Muscle of leg (tissue), 11 donors: ENCODE data around the gene CLGN. TPM values are rescaled to one million over a fixed set of nuclear protein-coding genes. Genes with fewer than 3 reads are reported as not detected.

Experiments used
- DNase-seq: peaks from one replicate; pipeline ENCODE4 v3.0.0; 2013
- H3K27ac ChIP-seq: one replicate; pipeline ENCODE4 v1.5.1; 2013; ENCODE audit warnings: mild to moderate bottlenecking, low read length, control low read depth
- H3K27me3 ChIP-seq: one replicate; pipeline ENCODE4 v1.6.1; 2013; ENCODE audit warnings: low read length; ENCODE audit not compliant: control insufficient read depth, insufficient read depth
- H3K36me3 ChIP-seq: one replicate; pipeline ENCODE4 v1.6.1; 2013; ENCODE audit warnings: low read length; ENCODE audit not compliant: control insufficient read depth, insufficient read depth
- H3K4me1 ChIP-seq: one replicate; pipeline ENCODE4 v1.6.1; 2013; ENCODE audit warnings: low read length; ENCODE audit not compliant: control insufficient read depth, insufficient read depth
- H3K4me3 ChIP-seq: one replicate; pipeline ENCODE4 v1.5.1; 2013; ENCODE audit warnings: low read length, control low read depth
- H3K9me3 ChIP-seq: replicated peaks from 2 replicates; pipeline ENCODE4 v1.6.1; 2013; ENCODE audit warnings: low read depth, low read length; ENCODE audit not compliant: control insufficient read depth
- WGBS: methylation state at CpG from one replicate; pipeline ENCODE4 v1.1.5; 2013; ENCODE audit warnings: missing lambda C conversion rate; ENCODE audit not compliant: insufficient coverage; 5-methylcytosine and 5-hydroxymethylcytosine counted together
- polyA plus RNA-seq, 8 donors: library from polyadenylated mRNA; unstranded; fragments of 120-200 nt; gene quantifications; one replicate each; pipeline versions ENCODE4 v1.2.1 to v1.2.3, GENCODE V29; 2013; ENCODE audit warnings: inconsistent platforms in 1 of 8, low replicate concordance in 1 of 8; ENCODE audit not compliant: insufficient read length in 8 of 8, insufficient read depth in 1 of 8
- total RNA-seq: library from RNA; stranded (reverse); fragments of 120-200 nt; gene quantifications from one replicate; pipeline ENCODE4 v1.2.4, GENCODE V29; 2013

CLGN gene
- total and polyA plus RNA-seq, 9 donors = 1.6 to 3.1 (median 2.3) TPM

DNA sequence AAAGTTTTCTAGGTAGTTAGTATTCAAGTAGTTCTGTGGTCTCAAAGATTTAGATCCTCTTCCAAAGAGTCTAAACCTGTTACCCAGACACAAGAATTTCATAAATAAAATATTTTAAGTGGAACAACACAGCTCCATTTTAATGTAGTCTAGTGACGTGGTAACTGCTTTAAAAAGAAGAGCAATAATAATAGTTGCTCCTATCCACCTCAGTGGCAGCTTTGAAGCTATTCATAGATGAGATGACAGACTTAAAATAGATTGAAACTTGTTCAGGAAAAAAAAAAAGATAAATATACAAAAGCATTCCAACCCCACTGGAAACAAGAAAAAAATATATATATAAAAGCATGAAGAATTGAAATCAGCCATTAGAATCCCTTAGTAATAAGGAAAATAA is 39.4 kb downstream of the CLGN start:
- no peaks in the 10 kb centered on the region for H3K27me3 ChIP-seq
- no peaks in the 10 kb centered on the region for H3K9me3 ChIP-seq
- no peak overlapping the region for H3K27ac ChIP-seq
- peaks cover 1% of the 10 kb centered on the region for H3K36me3 ChIP-seq
- no CpG with 5 or more reads among the region's 1 CpG for WGBS
- H3K4me1 ChIP-seq = no peaks in the 10 kb centered on the region
- no peak for DNase-seq
- no peak overlapping the region for H3K4me3 ChIP-seq

GRCh38 chr4:140382732-140383131 is 44.7 kb downstream of the CLGN start:
- Histone ChIP-seq H3K27ac (no peak overlapping the region), H3K4me1 (no peaks in the 10 kb centered on the region), H3K4me3 (no peak overlapping the region), H3K27me3 (no peaks in the 10 kb centered on the region), H3K36me3 (peaks cover 5% of the 10 kb centered on the region), H3K9me3 (no peaks in the 10 kb centered on the region)
- DNase-seq = no peak

DNA sequence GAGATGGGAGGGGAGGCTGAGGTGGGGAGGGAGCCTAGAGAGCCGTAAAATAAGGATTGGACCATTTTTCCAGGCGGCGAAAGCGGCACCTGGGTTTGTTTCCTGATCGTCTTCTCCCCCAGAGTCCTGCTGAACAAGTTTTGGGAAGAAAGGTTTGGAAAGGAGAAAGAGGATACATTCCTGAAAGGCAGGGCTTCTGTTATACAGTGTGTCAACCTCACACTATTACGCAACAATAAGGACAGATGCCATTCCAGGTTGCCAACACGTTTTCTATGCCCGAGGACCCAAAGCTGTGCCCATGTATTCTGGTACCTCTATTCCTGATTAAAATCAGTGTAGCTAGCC is 53.3 kb downstream of the CLGN start:
- DNase-seq = no peak
- no peaks in the 10 kb centered on the region for H3K36me3 ChIP-seq
- 7% methylated on average over 3 of the region's 8 CpGs for WGBS
- peaks cover 8% of the 10 kb centered on the region for H3K4me1 ChIP-seq
- peak overlapping the region; percentile 95 for H3K27ac ChIP-seq
- H3K4me3 ChIP-seq = peak overlapping the region; percentile 93
- H3K27me3 ChIP-seq = no peaks in the 10 kb centered on the region
- no peaks in the 10 kb centered on the region for H3K9me3 ChIP-seq

DNA sequence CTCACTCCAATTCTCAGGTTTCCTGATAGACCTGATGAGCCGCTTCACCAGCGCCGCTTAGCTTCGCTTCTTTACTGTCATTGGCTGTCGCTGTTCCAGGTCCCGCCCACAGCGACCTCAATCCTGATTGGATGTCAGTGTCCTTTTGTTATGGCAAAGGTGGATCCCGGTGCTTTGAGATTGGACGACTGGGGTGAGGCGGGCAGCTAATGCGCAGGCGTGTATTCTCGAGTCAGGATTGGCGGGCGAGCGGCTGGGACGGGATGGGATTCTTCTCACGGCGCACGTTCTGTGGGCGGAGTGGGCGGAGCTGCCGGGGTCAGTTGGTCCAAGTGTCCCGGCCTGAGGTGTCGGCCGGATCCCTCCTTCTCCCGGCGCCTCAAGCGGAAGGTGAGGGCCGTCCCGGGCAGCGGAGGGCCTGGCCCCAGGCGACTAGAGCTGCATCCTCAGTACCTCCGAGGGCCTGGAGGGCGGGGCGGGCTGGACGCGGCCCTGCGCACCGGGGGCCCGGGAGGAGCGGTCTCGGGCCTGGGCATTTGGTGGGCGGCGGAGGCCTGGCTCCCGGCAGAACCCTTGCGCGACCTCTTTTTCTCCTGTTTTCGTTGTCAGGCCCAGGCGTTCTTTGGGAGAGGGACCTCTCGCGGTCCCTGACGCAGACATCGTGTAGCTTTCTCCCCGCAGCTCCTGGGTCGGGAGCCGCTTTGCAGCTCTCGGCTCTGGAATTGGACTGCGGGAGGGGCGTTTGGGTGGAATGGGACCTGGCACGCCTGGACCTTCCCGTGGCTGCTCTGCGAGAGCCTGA is 53.9 kb downstream of the CLGN start, which contains the start of gene SCOC:
TSS of gene SCOC (plus strand) at position 319 of the 802 bp plus-strand sequence. CDS start 5,525 bp downstream, outside the sequence.
- Histone ChIP-seq H3K36me3 (no peaks in the 10 kb centered on the region), H3K4me3 (peak within 1 kb of the TSS; percentile 93), H3K9me3 (no peaks in the 10 kb centered on the region), H3K27me3 (no peaks in the 10 kb centered on the region), H3K4me1 (peaks cover 8% of the 10 kb centered on the region), H3K27ac (peak within 1 kb of the TSS; percentile 97)
- peak; percentile 100 for DNase-seq
- under 1% methylated on average over 58 of the region's 63 CpGs for WGBS

- DNase-seq = peak; percentile 39
- no peaks in the 10 kb centered on the region for H3K27me3 ChIP-seq
- H3K4me1 ChIP-seq = peaks cover 8% of the 10 kb centered on the region
- peak overlapping the region; percentile 83 for H3K4me3 ChIP-seq
- H3K36me3 ChIP-seq = no peaks in the 10 kb centered on the region
- no peaks in the 10 kb centered on the region for H3K9me3 ChIP-seq
- peak overlapping the region; percentile 97 for H3K27ac ChIP-seq
- 2% methylated on average over 16 of the region's 21 CpGs for WGBS
Observed at GRCh38 chr4:140372751-140373327, 54.6 kb downstream of the CLGN start.

DNA sequence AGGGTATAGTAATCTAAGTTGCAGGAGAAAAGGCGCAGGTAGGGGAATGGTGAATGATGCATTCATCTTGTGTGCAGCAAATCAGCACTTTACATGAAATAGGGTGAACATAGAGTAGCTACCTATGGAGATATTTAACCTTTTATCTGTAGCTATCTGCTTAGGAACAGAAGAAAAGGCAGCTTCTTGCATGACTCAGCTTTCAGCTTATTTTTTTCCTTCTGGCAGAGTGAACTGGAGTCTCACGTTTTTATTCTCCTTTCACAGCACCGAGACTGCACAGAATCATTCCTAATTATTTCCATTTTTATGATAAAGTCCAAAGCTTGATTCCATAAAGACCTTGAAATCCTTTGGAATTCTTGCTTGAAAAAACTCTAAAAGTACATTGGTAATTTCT is 58.8 kb downstream of the CLGN start:
- peaks cover 3% of the 10 kb centered on the region for H3K4me1 ChIP-seq
- DNase-seq = no peak
- H3K27me3 ChIP-seq = no peaks in the 10 kb centered on the region
- no peaks in the 10 kb centered on the region for H3K36me3 ChIP-seq
- no peaks in the 10 kb centered on the region for H3K9me3 ChIP-seq
- WGBS = no CpG with 5 or more reads among the region's 3 CpGs
- H3K27ac ChIP-seq = no peak overlapping the region
- no peak overlapping the region for H3K4me3 ChIP-seq

GRCh38 chr4:140367738-140368137 is 59.7 kb downstream of the CLGN start:
- no CpG with 5 or more reads among the region's 2 CpGs for WGBS
- Histone ChIP-seq H3K36me3 (no peaks in the 10 kb centered on the region), H3K4me1 (peaks cover 3% of the 10 kb centered on the region), H3K27ac (no peak overlapping the region), H3K27me3 (no peaks in the 10 kb centered on the region), H3K9me3 (no peaks in the 10 kb centered on the region), H3K4me3 (no peak overlapping the region)
- DNase-seq = no peak

DNA sequence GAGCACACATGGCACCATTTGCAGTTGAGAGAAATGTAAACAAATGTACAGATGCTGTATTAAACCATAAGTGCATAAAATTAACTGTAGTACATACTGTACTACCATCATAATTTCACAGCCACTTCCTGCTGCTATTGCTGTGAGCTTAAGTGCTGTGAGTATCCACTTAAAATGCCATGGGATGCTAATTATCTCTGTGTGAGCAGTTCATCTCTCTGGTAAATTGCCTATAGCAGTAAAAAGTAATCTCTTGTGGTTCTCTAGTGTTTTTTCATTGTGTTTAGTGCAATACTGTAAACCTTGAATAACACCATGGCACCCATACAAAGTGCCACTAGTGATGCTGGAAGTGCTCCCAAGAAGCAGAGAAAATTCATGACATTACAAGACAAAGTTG is 63.9 kb downstream of the CLGN start:
- Histone ChIP-seq H3K9me3 (no peaks in the 10 kb centered on the region), H3K4me1 (no peaks in the 10 kb centered on the region), H3K27me3 (peaks cover 2% of the 10 kb centered on the region), H3K36me3 (no peaks in the 10 kb centered on the region), H3K27ac (no peak overlapping the region), H3K4me3 (no peak overlapping the region)
- no peak for DNase-seq

GRCh38 chr4:140363051-140363450 is 64.4 kb downstream of the CLGN start:
- 89% methylated on average over 1 of the region's 3 CpGs for WGBS
- no peaks in the 10 kb centered on the region for H3K4me1 ChIP-seq
- H3K36me3 ChIP-seq = no peaks in the 10 kb centered on the region
- H3K27ac ChIP-seq = no peak overlapping the region
- DNase-seq = no peak
- H3K27me3 ChIP-seq = peaks cover 2% of the 10 kb centered on the region
- H3K4me3 ChIP-seq = no peak overlapping the region
- no peaks in the 10 kb centered on the region for H3K9me3 ChIP-seq

GRCh38 chr4:140361099-140361498 is 66.3 kb downstream of the CLGN start:
- H3K4me1 ChIP-seq = no peaks in the 10 kb centered on the region

More at GRCh38 chr4:140361099-140361498, 66.3 kb downstream of the CLGN start:
- DNase-seq = no peak
- H3K27me3 ChIP-seq = peaks cover 2% of the 10 kb centered on the region
- WGBS = 82% methylated on average over 4 of the region's 4 CpGs
- H3K9me3 ChIP-seq = no peaks in the 10 kb centered on the region
- no peak overlapping the region for H3K27ac ChIP-seq
- no peak overlapping the region for H3K4me3 ChIP-seq
- no peaks in the 10 kb centered on the region for H3K36me3 ChIP-seq
